HG02885 (cell line): ENCODE measurements around the gene CDK5RAP2.
"Not testable (repeated sequence)": the region's sequence is repeated elsewhere in the genome, so short reads cannot be mapped to it uniquely, and the experiment has no call there.

ENCODE experiments used
- ATAC-seq: cut with Tn5 transposase; IDR thresholded peaks from one replicate; pipeline ENCODE4 v1.9.1; 2021; ENCODE audit warnings: mild to moderate bottlenecking; ENCODE audit not compliant: unreplicated experiment, poor library complexity

CDK5RAP2 gene

DNA sequence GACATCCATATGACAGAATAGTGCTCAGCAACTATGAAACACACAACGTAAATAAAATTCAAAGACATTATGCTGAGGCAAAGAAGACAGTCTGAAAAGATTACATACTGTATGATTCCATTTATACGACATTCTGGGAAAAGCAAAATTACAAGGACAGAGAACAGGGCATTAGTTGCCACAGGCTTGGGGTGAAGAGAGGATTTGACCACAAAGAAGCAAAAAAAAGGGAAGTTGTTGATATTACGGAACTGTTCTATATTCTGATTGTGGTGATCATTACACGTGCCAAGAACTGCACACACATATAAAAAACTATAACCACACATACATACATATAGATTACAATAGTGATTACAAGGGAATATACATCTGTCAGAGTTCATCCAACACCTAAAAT, 24.1 kb downstream of the CDK5RAP2 start:
- ATAC-seq = no peak

DNA sequence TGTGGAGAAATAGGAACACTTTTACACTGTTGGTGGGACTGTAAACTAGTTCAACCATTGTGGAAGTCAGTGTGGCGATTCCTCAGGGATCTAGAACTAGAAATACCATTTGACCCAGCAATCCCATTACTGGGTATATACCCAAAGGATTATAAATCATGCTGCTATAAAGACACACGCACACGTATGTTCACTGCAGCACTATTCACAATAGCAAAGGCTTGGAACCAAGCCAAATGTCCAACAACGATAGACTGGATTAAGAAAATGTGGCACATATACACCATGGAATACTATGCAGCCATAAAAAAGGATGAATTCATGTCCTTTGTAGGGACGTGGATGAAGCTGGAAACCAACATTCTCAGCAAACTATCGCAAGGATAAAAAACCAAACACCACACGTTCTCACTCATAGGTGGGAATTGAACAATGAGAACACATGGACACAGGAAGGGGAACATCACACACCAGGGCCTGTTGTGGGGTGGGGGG, 27.7 kb downstream of the CDK5RAP2 start:
- not testable (repeated sequence) for ATAC-seq

DNA sequence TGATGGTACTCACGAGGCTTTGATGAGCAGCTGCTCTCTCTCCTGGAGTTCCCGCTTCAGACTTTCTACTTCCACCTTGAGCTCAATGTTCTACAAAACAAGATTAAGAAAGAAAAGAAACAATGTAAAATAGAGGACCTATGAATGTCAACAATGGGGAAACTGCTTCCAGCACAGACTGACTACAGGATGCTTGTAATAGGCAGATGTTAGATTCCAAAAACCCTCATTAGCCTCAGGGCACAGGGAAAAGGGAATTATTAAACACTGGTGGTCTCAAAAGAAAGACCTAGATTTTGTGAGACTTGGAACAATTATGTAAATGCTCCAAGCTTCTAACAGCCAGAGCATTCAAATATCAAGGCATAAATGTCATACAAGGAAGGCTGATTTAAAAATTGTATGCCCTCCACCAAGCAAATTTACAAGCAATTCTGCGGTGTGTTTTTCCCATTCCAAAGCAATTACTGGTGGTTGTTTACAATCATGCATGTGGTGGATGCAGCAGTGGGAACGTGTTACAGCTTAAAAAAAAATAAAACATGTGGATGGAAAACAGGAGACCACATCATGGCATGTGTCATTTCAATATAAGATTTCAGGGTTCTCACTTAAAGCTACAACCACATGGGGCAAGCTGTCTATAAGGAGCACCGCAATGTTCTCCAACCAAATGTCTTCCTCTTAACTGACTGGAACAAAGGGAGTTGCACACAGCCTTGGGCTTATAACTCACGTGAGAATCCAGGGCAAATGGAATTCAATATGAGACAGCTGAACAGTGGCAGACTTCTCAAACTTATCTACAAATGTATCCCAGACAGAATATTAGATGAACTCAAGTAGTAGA, 34.0 kb downstream of the CDK5RAP2 start:
- ATAC-seq = no peak

GRCh38 chr9:120544441-120544840, 35.5 kb downstream of the CDK5RAP2 start:
- no peak for ATAC-seq

DNA sequence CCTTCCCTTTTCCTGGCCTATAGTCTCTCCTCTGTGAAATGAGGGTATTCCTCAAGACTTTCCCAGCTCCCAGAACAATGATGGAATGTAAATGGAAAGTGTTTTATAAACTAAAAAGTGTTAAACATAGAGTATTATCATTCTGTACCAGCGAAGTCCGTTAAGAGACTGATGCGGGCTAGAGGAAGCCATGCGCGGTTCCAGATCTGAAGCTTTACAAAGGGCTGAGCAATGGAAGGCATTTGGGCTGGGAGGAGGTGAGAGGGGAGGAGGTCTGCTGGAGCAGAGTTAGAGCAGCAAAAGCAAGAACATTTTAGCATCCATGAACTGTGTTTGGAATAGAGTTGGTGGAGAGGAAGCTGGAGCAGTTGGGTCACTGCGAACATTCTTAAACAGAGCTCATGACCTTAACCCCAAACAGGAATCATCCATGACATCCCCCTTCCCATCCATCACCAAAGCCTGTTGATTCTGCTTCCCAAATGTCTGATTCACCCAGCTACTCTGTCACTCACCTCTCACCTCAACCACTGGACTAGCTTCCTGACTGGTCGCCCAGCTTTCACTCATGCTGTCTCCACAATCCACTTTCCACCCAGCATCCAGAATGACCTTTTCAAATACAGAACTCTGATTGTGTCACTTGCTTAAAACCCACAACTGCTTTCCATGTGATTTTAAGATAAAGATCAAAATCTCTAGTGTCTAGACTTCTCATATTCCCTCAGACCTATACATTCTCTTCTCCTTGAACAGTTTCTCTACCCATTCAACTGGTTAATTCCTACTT, 37.1 kb downstream of the CDK5RAP2 start:
- ATAC-seq = no peak

DNA sequence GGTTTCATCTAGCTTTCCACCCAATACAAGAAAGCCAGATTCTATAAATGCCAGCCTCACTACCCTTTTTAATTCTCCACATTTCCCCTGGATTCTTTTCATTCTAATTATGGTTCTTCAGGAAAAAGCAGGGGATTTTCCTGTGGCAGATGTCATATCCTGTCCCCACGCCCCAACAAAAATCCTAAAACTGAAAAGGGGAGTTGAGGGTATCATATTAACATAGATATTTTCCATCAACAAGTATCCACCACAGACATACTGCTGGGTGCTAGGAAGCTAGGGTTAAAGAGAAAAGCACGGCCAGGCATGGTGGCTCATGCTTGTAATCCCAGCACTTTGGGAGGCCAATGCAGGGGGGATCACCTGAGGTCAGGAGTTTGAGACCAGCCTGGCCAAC, 38.0 kb downstream of the CDK5RAP2 start:
- ATAC-seq = no peak

DNA sequence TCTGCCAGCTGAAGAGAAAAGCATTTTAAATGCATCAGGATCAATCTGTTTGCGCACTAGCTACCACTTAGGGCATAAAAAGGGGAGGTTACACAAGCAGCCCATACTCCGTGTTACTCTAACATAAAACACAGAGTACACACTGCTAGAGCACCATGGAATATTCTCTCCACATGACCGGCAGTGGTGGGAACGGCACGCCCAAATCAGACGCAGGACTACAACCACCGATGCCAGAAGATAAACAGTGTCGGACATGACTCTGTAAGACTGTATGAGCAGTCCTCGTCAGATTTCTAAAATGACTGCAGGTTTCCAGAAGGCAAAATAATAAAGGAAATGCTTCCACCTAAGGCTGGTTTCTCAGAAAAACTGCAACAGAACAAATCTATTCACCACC, 40.0 kb downstream of the CDK5RAP2 start:
- no peak for ATAC-seq

GRCh38 chr9:120538339-120538738, 41.6 kb downstream of the CDK5RAP2 start:
- ATAC-seq = no peak

DNA sequence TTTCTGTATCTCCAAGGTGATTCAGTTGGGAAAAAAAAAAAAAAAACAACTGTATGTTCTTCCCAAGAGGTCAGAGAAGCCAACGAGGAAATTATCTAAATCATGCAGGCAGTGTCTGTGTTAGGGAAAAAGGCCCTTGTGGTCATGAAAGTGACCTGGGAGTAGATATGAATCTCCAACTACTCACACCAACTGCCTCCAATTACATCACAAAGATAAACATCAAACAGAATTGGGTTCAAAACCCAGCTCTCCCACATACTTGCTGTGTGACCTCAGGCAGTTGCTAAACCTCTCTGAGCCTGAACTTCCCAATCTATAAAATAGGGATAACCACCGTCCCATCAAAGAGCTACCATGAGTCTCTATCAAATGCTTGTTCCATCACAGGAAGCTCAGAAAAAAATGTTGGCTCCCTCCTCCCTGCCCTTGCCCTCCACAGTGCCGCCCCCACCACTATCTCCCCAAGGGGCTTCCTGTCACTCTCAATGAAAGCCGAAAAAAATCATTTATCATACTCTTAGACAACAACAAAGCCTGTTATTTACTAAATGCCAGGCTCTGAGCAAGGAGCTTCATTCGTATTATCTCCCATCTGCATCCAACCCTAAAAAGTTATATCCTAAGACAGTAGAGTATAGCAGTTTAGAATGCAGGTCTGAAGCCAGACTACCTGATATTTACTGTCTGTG, 42.9 kb downstream of the CDK5RAP2 start:
- no peak for ATAC-seq

DNA sequence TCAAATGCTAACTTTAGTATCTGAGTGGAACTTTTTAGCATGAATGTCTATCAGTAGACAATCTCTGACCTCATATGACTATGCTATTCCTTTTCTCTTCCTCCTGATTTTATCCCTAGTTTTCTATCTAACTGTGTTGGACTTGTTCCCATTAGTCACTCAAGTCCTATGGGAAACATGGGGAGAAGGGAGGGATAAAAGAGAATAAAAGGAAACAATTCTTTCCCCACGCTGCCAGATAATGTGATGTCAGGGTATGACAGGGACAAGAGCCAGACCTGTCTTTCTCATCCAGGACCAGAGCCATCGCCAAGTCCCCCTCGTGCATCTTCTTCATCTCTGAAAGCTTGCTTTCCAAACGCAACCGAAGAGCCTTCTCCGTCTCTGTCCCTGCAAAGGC, 43.9 kb downstream of the CDK5RAP2 start:
- no peak for ATAC-seq

DNA sequence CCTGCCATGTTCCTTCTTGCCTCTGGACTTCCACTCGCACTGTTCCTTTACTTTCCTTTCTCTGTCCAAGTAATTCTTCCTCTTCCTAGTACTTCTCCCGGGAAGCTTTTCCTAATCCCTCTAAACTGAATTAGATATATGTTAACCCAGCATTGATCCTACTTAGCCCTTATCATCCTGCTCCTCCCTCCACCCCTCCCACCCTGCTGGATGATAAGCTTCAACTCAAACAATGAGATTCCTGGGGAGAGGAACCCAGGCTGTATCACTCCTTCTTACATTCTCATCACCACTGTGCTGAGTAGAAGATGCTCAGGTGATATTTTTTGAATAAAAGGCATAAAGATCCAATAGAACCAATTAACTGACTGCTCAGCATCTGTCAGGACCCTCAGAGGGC, 45.7 kb downstream of the CDK5RAP2 start:
- ATAC-seq = no peak

- no peak for ATAC-seq
Observed at GRCh38 chr9:120532891-120533290, 47.1 kb downstream of the CDK5RAP2 start.

GRCh38 chr9:120532475-120532874, 47.5 kb downstream of the CDK5RAP2 start:
- no peak for ATAC-seq

DNA sequence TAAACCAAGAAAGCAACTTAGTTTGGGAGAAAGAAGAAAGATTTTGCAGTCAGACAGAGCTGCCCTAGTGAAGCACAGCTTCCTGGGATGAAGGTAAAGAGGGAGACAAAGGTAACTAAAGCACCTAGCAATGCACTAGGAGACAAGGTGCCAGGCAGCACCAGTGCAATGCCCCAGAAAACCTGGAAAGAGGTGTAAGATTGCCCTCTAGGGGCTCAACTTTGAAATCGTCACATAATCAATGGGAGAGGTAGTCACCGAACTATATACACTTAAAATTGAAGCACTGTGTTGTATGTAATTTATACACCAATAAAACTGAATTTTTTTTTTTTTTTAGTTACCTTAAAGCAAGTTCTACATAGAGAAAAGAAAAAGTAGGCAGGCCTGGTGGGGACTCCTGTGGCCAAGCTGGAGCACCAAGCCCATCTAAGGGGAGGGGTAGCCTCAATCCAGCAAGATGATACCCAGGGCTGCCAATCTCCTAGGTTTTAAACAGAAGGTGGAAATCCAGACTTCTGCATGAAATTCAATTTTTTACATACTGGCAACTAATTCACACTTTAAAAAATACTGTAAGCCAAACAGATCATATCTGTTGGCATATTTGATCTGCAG, 48.2 kb downstream of the CDK5RAP2 start:
- no peak for ATAC-seq

DNA sequence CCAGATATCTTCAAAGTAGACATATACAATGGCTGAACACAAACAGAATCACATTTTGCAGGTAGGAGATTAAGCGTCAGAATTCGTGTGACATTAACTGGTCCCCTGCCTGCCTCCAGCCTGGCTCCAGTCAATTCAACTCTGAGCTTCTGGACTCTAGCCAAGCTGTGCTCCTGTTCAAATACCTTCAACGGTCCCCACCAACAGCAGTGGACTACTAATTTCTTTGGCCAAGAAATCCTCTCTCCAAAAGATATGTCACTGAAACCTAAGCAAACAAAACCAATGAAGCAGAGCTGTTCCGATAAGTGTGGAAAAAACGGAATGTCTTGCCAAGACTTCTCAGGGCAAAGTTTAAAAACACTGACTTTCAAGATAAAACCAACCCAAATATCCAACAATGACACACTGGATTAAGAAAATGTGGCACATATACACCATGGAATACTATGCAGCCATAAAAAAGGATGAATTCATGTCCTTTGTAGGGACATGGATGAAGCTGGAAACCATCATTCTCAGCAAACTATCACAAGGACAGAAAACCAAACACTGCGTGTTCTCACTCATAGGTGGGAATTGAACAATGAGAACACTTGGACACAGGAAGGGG, 49.6 kb downstream of the CDK5RAP2 start:
- not testable (repeated sequence) for ATAC-seq

DNA sequence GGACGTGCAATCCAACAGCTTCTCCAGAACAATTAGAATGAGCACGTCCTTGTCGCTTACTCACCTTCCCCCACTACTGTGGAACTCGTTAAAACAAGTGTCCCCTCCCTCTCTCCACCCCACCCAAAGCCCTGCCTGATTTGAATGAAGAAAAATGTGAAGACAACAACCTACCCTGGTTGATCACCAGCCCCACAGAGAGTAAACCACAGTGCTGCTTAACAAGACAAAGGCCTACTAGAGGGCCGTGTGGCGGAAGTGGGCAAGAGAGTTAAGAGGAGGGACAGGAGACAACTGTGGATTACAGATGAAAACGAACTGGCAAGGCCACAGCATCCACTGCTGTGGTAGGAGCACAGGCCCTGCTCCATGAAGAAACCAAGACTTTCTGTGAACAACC, 51.1 kb downstream of the CDK5RAP2 start:
- no peak for ATAC-seq

GRCh38 chr9:120528327-120528726, 51.6 kb downstream of the CDK5RAP2 start:
- ATAC-seq = no peak

DNA sequence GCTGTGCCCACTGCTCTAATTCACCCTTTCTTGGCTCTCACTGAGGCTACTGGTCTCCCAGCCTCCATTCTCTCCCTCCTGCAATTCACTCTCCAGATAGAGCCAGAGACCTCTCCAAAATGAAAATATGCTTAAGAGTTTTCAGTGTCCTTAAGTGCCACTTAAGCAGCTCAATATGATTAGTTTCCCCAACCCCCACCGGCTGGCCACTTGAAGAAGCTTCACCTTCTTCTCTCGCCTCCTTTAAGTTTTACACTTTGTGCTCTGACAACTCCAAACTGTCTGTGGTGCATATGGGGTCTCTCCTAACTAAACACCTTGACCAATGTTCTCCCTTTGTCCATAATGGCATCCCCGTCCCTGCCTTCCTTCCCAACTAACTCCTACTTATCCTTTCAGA, 53.4 kb downstream of the CDK5RAP2 start:
- ATAC-seq = no peak

- ATAC-seq = no peak
Observed at GRCh38 chr9:120524863-120525262, 55.1 kb downstream of the CDK5RAP2 start.

- ATAC-seq = no peak
Observed at GRCh38 chr9:120524038-120524437, 55.9 kb downstream of the CDK5RAP2 start.
